22Rv1 (cell line): Measurements from ENCODE around the gene CRACR2B.

ENCODE experiments used
- CTCF ChIP-seq: fragments of 450-650 bp; IDR thresholded peaks from 2 replicates; pipeline ENCODE4 v1.5.1; 2017; ENCODE audit warnings: mild to moderate bottlenecking
- ZFX ChIP-seq: fragments of 450-650 bp; IDR thresholded peaks from 2 replicates; pipeline ENCODE4 v1.6.1; 2017; ENCODE audit warnings: antibody characterized with exemption, borderline replicate concordance

GRCh38 chr11:861105-861479, 33.4 kb downstream of the CRACR2B start:
- TF ChIP-seq CTCF, result no peak
- no peak for TF ChIP-seq ZFX
